ENCODE data around the gene ZGRF1.

The ZGRF1 gene, protein sequence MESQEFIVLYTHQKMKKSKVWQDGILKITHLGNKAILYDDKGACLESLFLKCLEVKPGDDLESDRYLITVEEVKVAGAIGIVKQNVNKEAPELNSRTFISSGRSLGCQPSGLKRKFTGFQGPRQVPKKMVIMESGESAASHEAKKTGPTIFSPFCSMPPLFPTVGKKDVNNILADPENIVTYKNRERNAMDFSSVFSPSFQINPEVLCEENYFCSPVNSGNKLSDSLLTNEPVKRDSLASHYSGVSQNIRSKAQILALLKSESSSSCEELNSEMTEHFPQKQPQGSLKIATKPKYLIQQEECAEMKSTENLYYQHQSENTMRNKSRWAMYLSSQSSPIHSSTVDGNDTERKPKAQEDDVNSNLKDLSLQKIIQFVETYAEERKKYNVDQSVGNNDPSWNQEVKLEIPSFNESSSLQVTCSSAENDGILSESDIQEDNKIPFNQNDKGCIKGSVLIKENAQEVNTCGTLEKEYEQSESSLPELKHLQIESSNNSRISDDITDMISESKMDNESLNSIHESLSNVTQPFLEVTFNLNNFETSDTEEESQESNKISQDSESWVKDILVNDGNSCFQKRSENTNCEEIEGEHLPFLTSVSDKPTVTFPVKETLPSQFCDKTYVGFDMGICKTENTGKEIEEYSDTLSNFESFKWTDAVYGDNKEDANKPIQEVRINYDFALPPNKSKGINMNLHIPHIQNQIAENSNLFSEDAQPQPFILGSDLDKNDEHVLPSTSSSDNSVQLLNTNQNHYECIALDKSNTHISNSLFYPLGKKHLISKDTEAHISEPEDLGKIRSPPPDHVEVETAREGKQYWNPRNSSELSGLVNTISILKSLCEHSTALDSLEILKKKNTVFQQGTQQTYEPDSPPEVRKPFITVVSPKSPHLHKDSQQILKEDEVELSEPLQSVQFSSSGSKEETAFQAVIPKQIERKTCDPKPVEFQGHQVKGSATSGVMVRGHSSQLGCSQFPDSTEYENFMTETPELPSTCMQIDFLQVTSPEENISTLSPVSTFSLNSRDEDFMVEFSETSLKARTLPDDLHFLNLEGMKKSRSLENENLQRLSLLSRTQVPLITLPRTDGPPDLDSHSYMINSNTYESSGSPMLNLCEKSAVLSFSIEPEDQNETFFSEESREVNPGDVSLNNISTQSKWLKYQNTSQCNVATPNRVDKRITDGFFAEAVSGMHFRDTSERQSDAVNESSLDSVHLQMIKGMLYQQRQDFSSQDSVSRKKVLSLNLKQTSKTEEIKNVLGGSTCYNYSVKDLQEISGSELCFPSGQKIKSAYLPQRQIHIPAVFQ (N-terminal part only)

DNA sequence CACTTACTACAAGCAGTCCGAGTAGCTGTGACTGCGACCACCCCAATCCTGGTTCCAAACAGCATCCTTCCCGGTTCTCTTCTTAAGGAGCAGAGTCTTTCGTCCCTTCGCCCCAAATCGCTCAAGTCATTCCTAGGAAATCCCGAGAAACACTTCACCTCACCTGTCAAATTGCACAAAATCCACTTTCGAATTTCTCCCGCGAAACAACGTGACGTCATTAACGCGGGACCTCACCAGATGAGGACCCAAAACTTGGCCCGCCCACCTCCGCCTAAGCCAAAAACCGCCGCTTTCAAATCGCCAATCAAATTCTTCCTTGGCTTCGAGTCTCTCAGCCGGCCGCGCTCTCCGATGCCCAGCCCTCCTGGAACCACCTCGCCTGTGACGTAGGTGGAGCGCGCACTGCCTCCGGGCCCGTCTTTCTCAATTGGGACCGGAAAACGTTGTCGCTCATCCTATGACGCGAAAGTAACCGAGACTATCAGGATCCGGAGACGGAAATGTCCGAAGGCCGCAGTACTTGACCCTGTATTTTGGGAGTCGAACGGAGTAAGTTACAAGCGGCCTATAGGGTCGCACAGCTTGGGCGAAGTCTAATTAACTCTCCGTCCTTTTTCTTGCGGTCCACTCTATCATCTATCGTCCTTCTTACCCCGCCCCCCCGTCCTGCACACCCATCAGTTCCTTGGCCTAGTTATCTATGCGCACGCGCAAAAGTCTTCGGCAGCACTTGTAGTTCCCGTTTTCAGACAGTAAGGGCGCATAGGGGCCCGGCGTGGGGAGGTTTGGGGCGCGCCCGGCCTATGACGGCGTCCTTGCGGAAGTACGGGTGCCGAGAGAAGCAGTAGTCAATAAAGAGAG is at the start of gene ZGRF1, which contains the start of gene LARP7:
TSS of gene ZGRF1 (minus strand) at position 222 of the 864 bp plus-strand sequence. CDS start 3,733 bp downstream, outside the sequence.
TSS of gene LARP7 (plus strand) at position 456 of the 864 bp plus-strand sequence. CDS start 7,527 bp downstream, outside the sequence.
- peak within 1 kb of the TSS; percentile 99 for H3K4me3 ChIP-seq (ENCODE audit: low read length)
- TF ChIP-seq, protein P1, sequence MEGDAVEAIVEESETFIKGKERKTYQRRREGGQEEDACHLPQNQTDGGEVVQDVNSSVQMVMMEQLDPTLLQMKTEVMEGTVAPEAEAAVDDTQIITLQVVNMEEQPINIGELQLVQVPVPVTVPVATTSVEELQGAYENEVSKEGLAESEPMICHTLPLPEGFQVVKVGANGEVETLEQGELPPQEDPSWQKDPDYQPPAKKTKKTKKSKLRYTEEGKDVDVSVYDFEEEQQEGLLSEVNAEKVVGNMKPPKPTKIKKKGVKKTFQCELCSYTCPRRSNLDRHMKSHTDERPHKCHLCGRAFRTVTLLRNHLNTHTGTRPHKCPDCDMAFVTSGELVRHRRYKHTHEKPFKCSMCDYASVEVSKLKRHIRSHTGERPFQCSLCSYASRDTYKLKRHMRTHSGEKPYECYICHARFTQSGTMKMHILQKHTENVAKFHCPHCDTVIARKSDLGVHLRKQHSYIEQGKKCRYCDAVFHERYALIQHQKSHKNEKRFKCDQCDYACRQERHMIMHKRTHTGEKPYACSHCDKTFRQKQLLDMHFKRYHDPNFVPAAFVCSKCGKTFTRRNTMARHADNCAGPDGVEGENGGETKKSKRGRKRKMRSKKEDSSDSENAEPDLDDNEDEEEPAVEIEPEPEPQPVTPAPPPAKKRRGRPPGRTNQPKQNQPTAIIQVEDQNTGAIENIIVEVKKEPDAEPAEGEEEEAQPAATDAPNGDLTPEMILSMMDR (conservative IDR thresholded peaks at IDR 0.05; ENCODE audit: low read depth, low read length), result peak; percentile 87

DNA sequence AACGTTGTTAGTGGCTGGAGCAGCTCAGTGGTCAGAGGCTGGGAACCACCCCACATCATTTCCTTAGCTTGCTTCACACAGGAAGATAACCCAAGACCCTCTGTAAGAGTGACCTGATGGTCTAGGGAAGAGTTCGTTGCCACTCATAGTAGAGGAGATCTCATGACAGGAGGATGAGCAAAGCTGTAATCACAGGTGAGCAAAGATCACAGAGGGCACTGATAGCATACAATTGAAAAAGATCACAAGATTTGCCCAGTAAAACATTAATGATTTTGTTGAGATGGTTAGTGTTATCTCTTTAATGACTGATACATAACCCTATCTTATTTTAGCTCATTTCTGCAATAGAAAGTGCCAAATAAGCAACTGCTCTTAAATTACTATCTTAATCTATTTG is 44.3 kb upstream of the ZGRF1 start:
- H3K4me3 ChIP-seq (ENCODE audit: low read length), result no peak overlapping the region
- no peak for DNase-seq (ENCODE audit: low read depth)
- TF ChIP-seq, protein P1 (conservative IDR thresholded peaks at IDR 0.05; ENCODE audit: low read depth, low read length), result no peak

More for the DNA sequence above, at the start of gene ZGRF1, which contains the start of gene LARP7:
- peak; percentile 97 for DNase-seq (ENCODE audit: low read depth)

DNA sequence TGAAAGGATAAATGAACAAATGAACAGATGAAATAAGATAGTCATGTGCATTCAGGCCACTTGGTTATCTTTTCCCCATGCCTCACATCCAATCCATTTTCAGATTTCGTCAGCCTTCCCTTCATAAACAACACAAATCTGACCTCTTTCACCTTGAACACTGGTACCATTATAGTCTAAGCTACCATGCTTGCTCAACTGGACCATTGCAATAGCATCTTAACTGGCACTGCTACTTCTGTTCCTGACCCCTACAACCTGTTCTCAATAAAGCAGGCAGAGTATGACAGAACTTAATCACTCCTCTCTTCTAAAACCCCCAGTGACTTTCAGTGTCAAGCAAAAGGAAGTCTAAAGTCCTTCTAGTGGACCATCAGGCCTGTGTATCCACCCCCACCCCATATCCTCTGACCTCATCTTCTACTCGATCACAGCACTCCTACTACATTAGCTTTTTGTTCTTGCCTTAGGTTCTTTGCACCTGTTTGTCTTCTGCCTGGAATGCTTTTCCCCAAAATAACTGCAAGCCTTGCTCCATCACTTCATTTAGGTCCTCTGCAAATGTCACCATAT is 40.9 kb upstream of the ZGRF1 start:
- TF ChIP-seq, protein P1 (conservative IDR thresholded peaks at IDR 0.05; ENCODE audit: low read depth, low read length), result no peak
- no peak for DNase-seq (ENCODE audit: low read depth)
- H3K4me3 ChIP-seq (ENCODE audit: low read length), result no peak overlapping the region

DNA sequence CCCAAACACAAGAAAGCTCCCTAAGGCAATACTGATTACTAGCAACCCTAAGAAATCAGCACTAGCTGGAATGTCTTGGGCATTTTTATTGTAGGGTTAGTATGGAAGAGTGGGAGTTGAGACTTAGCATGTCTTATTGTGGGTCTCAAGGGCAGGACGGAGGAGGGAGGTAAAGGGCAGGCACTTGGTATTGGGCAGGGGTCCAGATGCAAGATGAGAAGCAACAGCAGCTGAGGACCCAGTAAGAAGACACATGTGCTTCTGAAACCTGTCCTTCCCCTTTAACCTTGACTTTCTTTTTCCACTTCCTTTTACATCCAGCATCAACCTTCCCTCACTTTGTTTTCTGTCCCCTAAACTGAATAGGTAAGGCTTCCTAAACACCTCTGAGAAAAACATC is 37.7 kb upstream of the ZGRF1 start:
- H3K4me3 ChIP-seq (ENCODE audit: low read length), result no peak overlapping the region
- DNase-seq (ENCODE audit: low read depth), result no peak
- TF ChIP-seq, protein P1 (conservative IDR thresholded peaks at IDR 0.05; ENCODE audit: low read depth, low read length), result no peak

DNA sequence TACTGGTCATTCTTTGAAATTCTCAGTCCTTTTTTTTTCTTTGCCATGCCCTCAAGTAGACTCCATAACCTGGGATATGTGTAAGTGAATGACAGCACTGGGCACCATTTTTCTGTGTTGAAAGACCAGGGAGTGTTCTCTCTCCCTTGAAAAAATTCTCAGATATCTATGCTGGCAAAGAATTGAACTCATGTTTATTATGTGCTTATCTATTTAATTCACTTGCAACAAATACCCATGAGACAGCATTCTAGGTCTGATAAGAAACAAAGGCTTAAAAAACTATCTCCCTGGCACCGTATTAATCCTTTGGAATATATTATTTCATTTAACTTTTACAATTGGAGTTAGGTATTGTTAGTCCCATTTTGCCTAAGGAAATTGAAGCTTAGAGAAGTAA is 37.0 kb upstream of the ZGRF1 start:
- no peak overlapping the region for H3K4me3 ChIP-seq (ENCODE audit: low read length)
- TF ChIP-seq, protein P1 (conservative IDR thresholded peaks at IDR 0.05; ENCODE audit: low read depth, low read length), result no peak
- no peak for DNase-seq (ENCODE audit: low read depth)
